HAP-1 (cell line): Measurements from ENCODE around the gene UBAC1.

ENCODE experiments used
- DNase-seq, 2 experiments: peaks; one replicate each; pipeline ENCODE4 v3.0.0-alpha.2; 2016 to 2020; ENCODE audit warnings: low spot score in 2 of 2
- H3K27me3 ChIP-seq: fragments of 250-450 bp; sonication (Bioruptor Pico); 2 replicates; pipeline ENCODE4 v1.5.1; 2020; ENCODE audit warnings: low read depth, mild to moderate bottlenecking, moderate library complexity
- H3K36me3 ChIP-seq: fragments of 250-450 bp; sonication (Bioruptor Pico); replicated peaks from 2 replicates; pipeline ENCODE4 v1.5.1; 2020; ENCODE audit warnings: mild to moderate bottlenecking
- H3K4me1 ChIP-seq: fragments of 250-450 bp; sonication (Bioruptor Pico); 2 replicates; pipeline ENCODE4 v1.5.1; 2020; ENCODE audit warnings: mild to moderate bottlenecking
- H3K4me3 ChIP-seq: fragments of 250-450 bp; sonication (Bioruptor Pico); 2 replicates; pipeline ENCODE4 v1.5.1; 2020; ENCODE audit warnings: mild to moderate bottlenecking, moderate library complexity
- H3K9me3 ChIP-seq: fragments of 250-450 bp; sonication (Bioruptor Pico); 2 replicates; pipeline ENCODE4 v1.5.1; 2020; ENCODE audit warnings: mild to moderate bottlenecking, moderate library complexity
- in situ Hi-C: fragments of 300-500 bp; cut with MboI; formaldehyde crosslinking; loops from 3 replicates; pipeline ENCODE4 v1.14.3; 2020; ENCODE audit warnings: low sequenced_read_pairs, inconsistent platforms, mixed read lengths

The UBAC1 gene

GRCh38 chr9:135989722-135990467 is 28.7 kb upstream of the UBAC1 start:
- Histone ChIP-seq H3K27me3 (peaks cover 2% of the 10 kb centered on the region; the same call in 1 of the 2 replicates), H3K9me3 (no peaks in the 10 kb centered on the region), H3K4me3 (no peak overlapping the region), H3K36me3 (no peaks in the 10 kb centered on the region), H3K4me1 (peaks cover 17% of the 10 kb centered on the region)
- DNase-seq: no peak
- in situ Hi-C loops: no loop called here

- peaks cover 17% of the 10 kb centered on the region for H3K4me1 ChIP-seq
- no peak for DNase-seq
- no peak overlapping the region for H3K4me3 ChIP-seq
- H3K9me3 ChIP-seq: no peaks in the 10 kb centered on the region
- H3K36me3 ChIP-seq: no peaks in the 10 kb centered on the region
- in situ Hi-C loops: no loop called here
- peaks cover 8% of the 10 kb centered on the region; the same call in 1 of the 2 replicates for H3K27me3 ChIP-seq
Observed at GRCh38 chr9:135989157-135989556, 28.0 kb upstream of the UBAC1 start.

- H3K4me1 ChIP-seq: peaks cover 14% of the 10 kb centered on the region
- in situ Hi-C loops: no loop called here
- H3K9me3 ChIP-seq: no peaks in the 10 kb centered on the region
- DNase-seq: no peak
- no peak overlapping the region for H3K4me3 ChIP-seq
- peaks cover 14% of the 10 kb centered on the region for H3K27me3 ChIP-seq
- no peaks in the 10 kb centered on the region for H3K36me3 ChIP-seq
Observed at GRCh38 chr9:135988493-135988892, 27.3 kb upstream of the UBAC1 start.

- Histone ChIP-seq H3K36me3 (no peaks in the 10 kb centered on the region), H3K4me1 (peaks cover 8% of the 10 kb centered on the region), H3K4me3 (no peak overlapping the region), H3K27me3 (peaks cover 20% of the 10 kb centered on the region), H3K9me3 (no peaks in the 10 kb centered on the region)
- in situ Hi-C loops: no loop called here
- no peak for DNase-seq
Observed at GRCh38 chr9:135987838-135988404, 26.7 kb upstream of the UBAC1 start.

- H3K4me1 ChIP-seq: no peaks in the 10 kb centered on the region
- in situ Hi-C loops: no loop called here
- H3K9me3 ChIP-seq: no peaks in the 10 kb centered on the region
- no peaks in the 10 kb centered on the region for H3K36me3 ChIP-seq
- no peak overlapping the region for H3K4me3 ChIP-seq
- DNase-seq: no peak
- peaks cover 29% of the 10 kb centered on the region for H3K27me3 ChIP-seq
Observed at GRCh38 chr9:135986605-135987004, 25.4 kb upstream of the UBAC1 start.

GRCh38 chr9:135985889-135986288 is 24.7 kb upstream of the UBAC1 start:
- Histone ChIP-seq H3K9me3 (no peaks in the 10 kb centered on the region), H3K36me3 (no peaks in the 10 kb centered on the region), H3K4me1 (no peaks in the 10 kb centered on the region), H3K27me3 (peaks cover 31% of the 10 kb centered on the region), H3K4me3 (no peak overlapping the region)
- no peak for DNase-seq
- in situ Hi-C loops: no loop called here

GRCh38 chr9:135985459-135985774 is 24.2 kb upstream of the UBAC1 start:
- no peaks in the 10 kb centered on the region for H3K36me3 ChIP-seq
- in situ Hi-C loops: no loop called here
- no peaks in the 10 kb centered on the region for H3K4me1 ChIP-seq
- DNase-seq: no peak
- no peak overlapping the region for H3K4me3 ChIP-seq
- H3K27me3 ChIP-seq: peaks cover 32% of the 10 kb centered on the region
- H3K9me3 ChIP-seq: no peaks in the 10 kb centered on the region

GRCh38 chr9:135984072-135984710 is 23.0 kb upstream of the UBAC1 start:
- no peaks in the 10 kb centered on the region for H3K9me3 ChIP-seq
- in situ Hi-C loops: no loop called here
- no peaks in the 10 kb centered on the region for H3K36me3 ChIP-seq
- DNase-seq: no peak
- no peaks in the 10 kb centered on the region for H3K4me1 ChIP-seq
- H3K4me3 ChIP-seq: no peak overlapping the region
- H3K27me3 ChIP-seq: peaks cover 41% of the 10 kb centered on the region

- in situ Hi-C loops: no loop called here
Observed at GRCh38 chr9:135983208-135984071, 22.3 kb upstream of the UBAC1 start.

GRCh38 chr9:135982499-135983207 is 21.5 kb upstream of the UBAC1 start:
- Histone ChIP-seq H3K9me3 (no peaks in the 10 kb centered on the region), H3K36me3 (no peaks in the 10 kb centered on the region), H3K27me3 (peaks cover 46% of the 10 kb centered on the region), H3K4me3 (no peak overlapping the region), H3K4me1 (no peaks in the 10 kb centered on the region)
- no peak for DNase-seq
- in situ Hi-C loops: no loop called here

More at GRCh38 chr9:135983208-135984071, 22.3 kb upstream of the UBAC1 start:
- Histone ChIP-seq H3K4me3 (no peak overlapping the region), H3K36me3 (no peaks in the 10 kb centered on the region), H3K27me3 (peaks cover 46% of the 10 kb centered on the region), H3K9me3 (no peaks in the 10 kb centered on the region), H3K4me1 (no peaks in the 10 kb centered on the region)
- no peak for DNase-seq

GRCh38 chr9:135980926-135981630 is 19.9 kb upstream of the UBAC1 start:
- Histone ChIP-seq H3K4me3 (no peak overlapping the region), H3K36me3 (no peaks in the 10 kb centered on the region), H3K4me1 (no peaks in the 10 kb centered on the region), H3K27me3 (peaks cover 52% of the 10 kb centered on the region), H3K9me3 (no peaks in the 10 kb centered on the region)
- no peak for DNase-seq
- in situ Hi-C loops: no loop called here

GRCh38 chr9:135979547-135980166 is 18.5 kb upstream of the UBAC1 start:
- Histone ChIP-seq H3K36me3 (no peaks in the 10 kb centered on the region), H3K4me3 (no peak overlapping the region), H3K4me1 (no peaks in the 10 kb centered on the region), H3K9me3 (no peaks in the 10 kb centered on the region), H3K27me3 (peaks cover 50% of the 10 kb centered on the region)
- in situ Hi-C loops: no loop called here
- DNase-seq: no peak
